ENCODE data around the gene RBM25.

- TF ChIP-seq POLR2A (IDR thresholded peaks at IDR 0.05; ENCODE audit: low read depth, low read length) (no peak), POLR2AphosphoS5 (IDR thresholded peaks at IDR 0.05; ENCODE audit: low read depth, low read length) (no peak), TAF1 (IDR thresholded peaks at IDR 0.05; ENCODE audit: borderline replicate concordance, low read depth, low read length) (no peak)
Measured at GRCh38 chr14:73125746-73126145, 67.4 kb downstream of the RBM25 start.

All from GM12892 (cell line).